IMR-90 (cell line): Measurements from ENCODE around the gene RAB9B. TPM values are rescaled to one million over a fixed set of nuclear protein-coding genes. Genes with fewer than 3 reads are reported as not detected.

Experiments
- ATAC-seq: fragments of 200-7000 bp; cut with Tn5 transposase; 2 replicates; pipeline ENCODE4 v1.9.1; 2020; ENCODE audit warnings: low read depth, mild to moderate bottlenecking, moderate library complexity
- BruUV-seq: library from RNA; stranded (reverse); fragments of 400-500 nt; replicated peaks from 2 replicates; lab custom pipeline; 2021; lab: Mats Ljungman, UMichigan
- CTCF ChIA-PET: fragments of 300-600 bp; formaldehyde crosslinking; extraction: SDS; loops from one replicate; lab custom pipeline; 2021; ENCODE audit warnings: antibody characterized with exemption; lab: Yijun Ruan, JAX
- POLR2A ChIA-PET: fragments of 300-600 bp; sonication (Branson Sonifier 250); formaldehyde crosslinking; loops from one replicate; lab custom pipeline; 2022; ENCODE audit warnings: antibody characterized with exemption; ENCODE audit not compliant: unreplicated experiment; lab: Charles Lee
- DNase-seq: peaks from one replicate; pipeline ENCODE4 v3.0.0; 2013
- H2AFZ ChIP-seq: replicated peaks from 2 replicates; pipeline ENCODE3; 2013; ENCODE audit warnings: low read length, mild to moderate bottlenecking; ENCODE audit not compliant: poor library complexity
- H2AK5ac ChIP-seq: 2 replicates; pipeline ENCODE4 v1.6.1; 2013; ENCODE audit warnings: low read depth, low read length, inconsistent platforms
- H2AK9ac ChIP-seq: replicated peaks from 2 replicates; pipeline ENCODE3; 2013; ENCODE audit warnings: mild to moderate bottlenecking, low read depth, low read length, moderate library complexity; ENCODE audit not compliant: poor library complexity
- H2BK120ac ChIP-seq: 2 replicates; pipeline ENCODE4 v1.6.1; 2013; ENCODE audit warnings: low read depth, low read length, inconsistent platforms
- H2BK15ac ChIP-seq: 3 replicates; pipeline ENCODE4 v1.6.1; 2013; ENCODE audit warnings: low read depth, low read length, inconsistent platforms
- H2BK20ac ChIP-seq: 2 replicates; pipeline ENCODE4 v1.6.1; 2013; ENCODE audit warnings: low read depth, mild to moderate bottlenecking, inconsistent platforms, low read length, moderate library complexity
- H2BK5ac ChIP-seq: 2 replicates; pipeline ENCODE4 v1.6.1; 2013; ENCODE audit warnings: mild to moderate bottlenecking, low read depth, low read length, inconsistent platforms; ENCODE audit not compliant: poor library complexity, severe bottlenecking
- H3K14ac ChIP-seq: replicated peaks from 2 replicates; pipeline ENCODE4 v1.6.1; 2013; ENCODE audit warnings: low read depth, low read length, inconsistent platforms
- H3K18ac ChIP-seq: 2 replicates; pipeline ENCODE4 v1.6.1; 2013; ENCODE audit warnings: low read depth, low read length, control low read depth
- H3K23ac ChIP-seq: 2 replicates; pipeline ENCODE4 v1.6.1; 2013; ENCODE audit warnings: low read depth, low read length, inconsistent platforms
- H3K27ac ChIP-seq: 2 replicates; pipeline ENCODE4 v1.5.1; 2013; ENCODE audit warnings: mild to moderate bottlenecking, control low read depth, low read length; ENCODE audit not compliant: insufficient read depth
- H3K27me3 ChIP-seq: 2 replicates; pipeline ENCODE4 v1.6.1; 2013; ENCODE audit warnings: low read length; ENCODE audit not compliant: control insufficient read depth, insufficient read depth
- H3K36me3 ChIP-seq: 2 replicates; pipeline ENCODE4 v1.6.1; 2013; ENCODE audit warnings: low read length, mixed read lengths; ENCODE audit not compliant: control insufficient read depth, insufficient read depth
- H3K4ac ChIP-seq: 2 replicates; pipeline ENCODE4 v1.6.1; 2013; ENCODE audit warnings: low read depth, low read length, inconsistent platforms
- H3K4me1 ChIP-seq: 2 replicates; pipeline ENCODE4 v1.6.1; 2013; ENCODE audit warnings: low read length, mixed read lengths; ENCODE audit not compliant: control insufficient read depth, insufficient read depth
- H3K4me2 ChIP-seq: 2 replicates; pipeline ENCODE4 v1.6.1; 2013; ENCODE audit warnings: low read depth, mild to moderate bottlenecking, control low read depth, low read length, moderate library complexity
- H3K4me3 ChIP-seq: 2 replicates; pipeline ENCODE4 v1.5.1; 2013; ENCODE audit warnings: low read depth, mild to moderate bottlenecking, control low read depth, low read length, moderate library complexity; ENCODE audit not compliant: insufficient read depth
- H3K56ac ChIP-seq: 2 replicates; pipeline ENCODE4 v1.6.1; 2013; ENCODE audit warnings: low read length, inconsistent platforms; ENCODE audit not compliant: insufficient read depth; ENCODE audit errors: extremely low read depth
- H3K79me1 ChIP-seq, 2 experiments: 2 replicates each; pipeline ENCODE4 v1.6.1; 2013; ENCODE audit warnings: low read length in 2 of 2, inconsistent platforms in 1 of 2, low read depth in 1 of 2
- H3K9ac ChIP-seq: 2 replicates; pipeline ENCODE4 v1.6.1; 2013; ENCODE audit warnings: low read depth, low read length, control low read depth
- H3K9me1 ChIP-seq: 2 replicates; pipeline ENCODE4 v1.6.1; 2013; ENCODE audit warnings: low read length, inconsistent platforms; ENCODE audit not compliant: insufficient read depth
- H3K9me3 ChIP-seq: 2 replicates; pipeline ENCODE4 v1.6.1; 2013; ENCODE audit warnings: low read length; ENCODE audit not compliant: control insufficient read depth, insufficient read depth
- H4K20me1 ChIP-seq: 2 replicates; pipeline ENCODE4 v1.6.1; 2013; ENCODE audit warnings: low read length, inconsistent platforms; ENCODE audit not compliant: insufficient read depth
- H4K5ac ChIP-seq: 2 replicates; pipeline ENCODE4 v1.6.1; 2013; ENCODE audit warnings: mild to moderate bottlenecking, low read depth, low read length, control low read depth
- H4K8ac ChIP-seq, 2 experiments: 2 replicates each; pipeline ENCODE4 v1.6.1; 2013; ENCODE audit warnings: low read depth in 2 of 2, low read length in 2 of 2, control low read depth in 1 of 2, inconsistent platforms in 1 of 2
- H4K91ac ChIP-seq: 2 replicates; pipeline ENCODE4 v1.6.1; 2013; ENCODE audit warnings: low read depth, low read length, inconsistent platforms; ENCODE audit not compliant: insufficient read depth
- CHD1 ChIP-seq: IDR thresholded peaks from 2 replicates; pipeline ENCODE4 v1.6.1; 2012; ENCODE audit warnings: low read depth, low read length, improper control_type of control experiment
- FOS ChIP-seq: fragments of 150-350 bp; IDR thresholded peaks from 2 replicates; pipeline ENCODE4 v1.6.1; 2016; ENCODE audit warnings: low read depth, low read length
- MAFK ChIP-seq: IDR thresholded peaks from 2 replicates; pipeline ENCODE4 v1.6.1; 2012; ENCODE audit warnings: low read depth, low read length, improper control_type of control experiment
- MAZ ChIP-seq: IDR thresholded peaks from 2 replicates; pipeline ENCODE4 v1.6.1; 2012; ENCODE audit warnings: low read depth, mild to moderate bottlenecking, low read length, improper control_type of control experiment, moderate library complexity, borderline replicate concordance
- MXI1 ChIP-seq: IDR thresholded peaks from 2 replicates; pipeline ENCODE4 v1.6.1; 2012; ENCODE audit warnings: low read depth, mild to moderate bottlenecking, low read length, moderate library complexity, borderline replicate concordance
- POLR2A ChIP-seq: IDR thresholded peaks from 2 replicates; pipeline ENCODE4 v1.6.1; 2012; ENCODE audit warnings: mild to moderate bottlenecking, low read depth, low read length
- RAD21 ChIP-seq: IDR thresholded peaks from 2 replicates; pipeline ENCODE4 v1.6.1; 2012; ENCODE audit warnings: low read length, improper control_type of control experiment
- RCOR1 ChIP-seq: IDR thresholded peaks from 2 replicates; pipeline ENCODE4 v1.6.1; 2012; ENCODE audit warnings: mild to moderate bottlenecking, low read length, improper control_type of control experiment; ENCODE audit not compliant: insufficient replicate concordance
- SMC3 ChIP-seq: fragments of 150-350 bp; IDR thresholded peaks from 2 replicates; pipeline ENCODE4 v1.6.1; 2016; ENCODE audit warnings: low read depth, mild to moderate bottlenecking, antibody characterized with exemption, low read length, moderate library complexity
- WGBS, 2 experiments: methylation state at CpG; one replicate each; pipeline versions ENCODE4 v1.1.5 to v1.1.7; 2013; ENCODE audit warnings: missing lambda C conversion rate in 2 of 2; ENCODE audit not compliant: insufficient read length in 1 of 2; ENCODE audit errors: extremely low coverage in 2 of 2; 5-methylcytosine and 5-hydroxymethylcytosine counted together
- dilution Hi-C: fragments of 300-500 bp; cut with HindIII; formaldehyde crosslinking; loops from one replicate; pipeline ENCODE4 v1.14.3; 2018; ENCODE audit warnings: low sequenced_read_pairs; ENCODE audit not compliant: unreplicated experiment
- in situ Hi-C: fragments of 300-500 bp; cut with MboI; formaldehyde crosslinking; loops from 3 replicates; pipeline ENCODE4 v1.14.3; 2019; ENCODE audit warnings: low sequenced_read_pairs, inconsistent platforms, mixed read lengths
- intact Hi-C: fragments of 100-400 bp; cut with micrococcal nuclease; formaldehyde crosslinking; loops from 2 replicates; pipeline ENCODE4 v1.10.0; 2022
- polyA plus RNA-seq, 3 experiments: library from polyadenylated mRNA; depleted of rRNA; stranded (reverse); fragments of >200 nt; gene quantifications; 2 replicates each; pipeline ENCODE4 v1.2.3, GENCODE V29; 2012; ENCODE audit warnings: low replicate concordance in 1 of 3
- total RNA-seq: library from RNA; depleted of rRNA; stranded (reverse); fragments of >200 nt; gene quantifications from 2 replicates; pipeline ENCODE4 v1.2.3, GENCODE V29; 2012
- TF ChIP-seq, protein P1 (sequence below): fragments of 150-350 bp; IDR thresholded peaks from 2 replicates; pipeline ENCODE4 v1.6.1; 2016; ENCODE audit warnings: low read depth, mild to moderate bottlenecking, low read length, moderate library complexity, borderline replicate concordance
- TF ChIP-seq, protein P2 (sequence below): fragments of 150-350 bp; IDR thresholded peaks from 2 replicates; pipeline ENCODE4 v1.6.1; 2017; ENCODE audit warnings: mild to moderate bottlenecking, antibody characterized with exemption, low read length, low read depth

Gene RAB9B
- total and polyA plus RNA-seq, 2 of the 4 experiments (the other 2 are of a cell fraction) = 0.58 to 0.90 TPM

DNA sequence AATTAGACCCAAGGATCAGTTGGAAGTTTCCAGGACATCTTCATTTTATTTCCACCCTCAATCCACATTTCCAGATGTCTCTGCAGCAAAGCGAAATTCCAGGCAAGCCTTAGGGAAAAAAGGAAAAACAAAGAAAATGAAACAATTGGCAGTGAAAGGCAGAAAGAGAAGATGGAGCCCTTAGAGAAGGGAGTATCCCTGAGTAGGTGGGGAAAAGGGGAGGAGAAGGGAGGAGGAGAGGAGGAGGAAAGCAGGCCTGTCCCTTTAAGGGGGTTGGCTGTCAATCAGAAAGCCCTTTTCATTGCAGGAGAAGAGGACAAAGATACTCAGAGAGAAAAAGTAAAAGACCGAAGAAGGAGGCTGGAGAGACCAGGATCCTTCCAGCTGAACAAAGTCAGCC is 55.5 kb downstream of the RAB9B start, which contains the start of gene PLP1:
PLP1 (plus strand) TSS at position 295 of the 400 bp plus-strand sequence. CDS start 156 bp downstream, outside the sequence.
- Histone ChIP-seq H3K27me3 (peaks cover 43% of the 10 kb centered on the region), H3K4me1 (no peaks in the 10 kb centered on the region), H2AK5ac (no peak within 1 kb of the TSS), H3K36me3 (no peaks in the 10 kb centered on the region), H2BK5ac (no peak within 1 kb of the TSS), H3K9me1 (no peaks in the 10 kb centered on the region), H2BK15ac (no peak within 1 kb of the TSS), H3K14ac (no peak within 1 kb of the TSS), H4K20me1 (no peaks in the 10 kb centered on the region), H3K9ac (no peak within 1 kb of the TSS), H2AFZ (no peak within 1 kb of the TSS), H3K9me3 (no peaks in the 10 kb centered on the region), H3K27ac (no peak within 1 kb of the TSS), H2BK120ac (no peak within 1 kb of the TSS), H3K18ac (no peak within 1 kb of the TSS), H3K4ac (no peak within 1 kb of the TSS), H4K91ac (no peak within 1 kb of the TSS), H3K4me2 (no peak within 1 kb of the TSS), H4K8ac (no peak within 1 kb of the TSS), H2AK9ac (no peak within 1 kb of the TSS), H2BK20ac (no peak within 1 kb of the TSS), H3K79me1 (no peaks in the 10 kb centered on the region), H3K56ac (no peak within 1 kb of the TSS), H3K4me3 (no peak within 1 kb of the TSS), H4K5ac (no peak within 1 kb of the TSS), H3K23ac (no peak within 1 kb of the TSS)
- BruUV-seq = no TSS peak
- ATAC-seq (no peak), DNase-seq (no peak)
- ChIA-PET CTCF (no interaction called here), POLR2A (no interaction called here)
- in situ Hi-C loops (no loop called here), dilution Hi-C loops (no loop called here), intact Hi-C loops (no loop called here)
- TF ChIP-seq SMC3 = no peak
- no peak for TF ChIP-seq RCOR1
- TF ChIP-seq, protein P1, sequence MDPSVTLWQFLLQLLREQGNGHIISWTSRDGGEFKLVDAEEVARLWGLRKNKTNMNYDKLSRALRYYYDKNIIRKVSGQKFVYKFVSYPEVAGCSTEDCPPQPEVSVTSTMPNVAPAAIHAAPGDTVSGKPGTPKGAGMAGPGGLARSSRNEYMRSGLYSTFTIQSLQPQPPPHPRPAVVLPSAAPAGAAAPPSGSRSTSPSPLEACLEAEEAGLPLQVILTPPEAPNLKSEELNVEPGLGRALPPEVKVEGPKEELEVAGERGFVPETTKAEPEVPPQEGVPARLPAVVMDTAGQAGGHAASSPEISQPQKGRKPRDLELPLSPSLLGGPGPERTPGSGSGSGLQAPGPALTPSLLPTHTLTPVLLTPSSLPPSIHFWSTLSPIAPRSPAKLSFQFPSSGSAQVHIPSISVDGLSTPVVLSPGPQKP = no peak
- TF ChIP-seq MAFK = no peak
- no peak for TF ChIP-seq CHD1
- TF ChIP-seq POLR2A = no peak
- TF ChIP-seq FOS = no peak
- TF ChIP-seq, protein P2, sequence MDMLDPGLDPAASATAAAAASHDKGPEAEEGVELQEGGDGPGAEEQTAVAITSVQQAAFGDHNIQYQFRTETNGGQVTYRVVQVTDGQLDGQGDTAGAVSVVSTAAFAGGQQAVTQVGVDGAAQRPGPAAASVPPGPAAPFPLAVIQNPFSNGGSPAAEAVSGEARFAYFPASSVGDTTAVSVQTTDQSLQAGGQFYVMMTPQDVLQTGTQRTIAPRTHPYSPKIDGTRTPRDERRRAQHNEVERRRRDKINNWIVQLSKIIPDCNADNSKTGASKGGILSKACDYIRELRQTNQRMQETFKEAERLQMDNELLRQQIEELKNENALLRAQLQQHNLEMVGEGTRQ = no peak
- no peak for TF ChIP-seq MAZ
- no peak for TF ChIP-seq RAD21
- TF ChIP-seq MXI1 = no peak
- no CpG with 5 or more reads among the region's 2 CpGs for WGBS, 2 experiments
